Stimulated activated CD8-positive, alpha-beta memory T cell treated with anti-CD3 and anti-CD28 coated beads, Interleukin-7, amount 100 ng/mL, for 4 hours (primary cell): Measurements from ENCODE around the gene RNF145.
"Not testable (repeated sequence)": the region's sequence is repeated elsewhere in the genome, so short reads cannot be mapped to it uniquely, and the experiment has no call there.

Source experiments
- DNase-seq, 2 donors: peaks; one replicate each; pipeline ENCODE4 v3.0.0-alpha.2; 2020; ENCODE audit warnings: low read depth in 2 of 2

RNF145 gene

DNA sequence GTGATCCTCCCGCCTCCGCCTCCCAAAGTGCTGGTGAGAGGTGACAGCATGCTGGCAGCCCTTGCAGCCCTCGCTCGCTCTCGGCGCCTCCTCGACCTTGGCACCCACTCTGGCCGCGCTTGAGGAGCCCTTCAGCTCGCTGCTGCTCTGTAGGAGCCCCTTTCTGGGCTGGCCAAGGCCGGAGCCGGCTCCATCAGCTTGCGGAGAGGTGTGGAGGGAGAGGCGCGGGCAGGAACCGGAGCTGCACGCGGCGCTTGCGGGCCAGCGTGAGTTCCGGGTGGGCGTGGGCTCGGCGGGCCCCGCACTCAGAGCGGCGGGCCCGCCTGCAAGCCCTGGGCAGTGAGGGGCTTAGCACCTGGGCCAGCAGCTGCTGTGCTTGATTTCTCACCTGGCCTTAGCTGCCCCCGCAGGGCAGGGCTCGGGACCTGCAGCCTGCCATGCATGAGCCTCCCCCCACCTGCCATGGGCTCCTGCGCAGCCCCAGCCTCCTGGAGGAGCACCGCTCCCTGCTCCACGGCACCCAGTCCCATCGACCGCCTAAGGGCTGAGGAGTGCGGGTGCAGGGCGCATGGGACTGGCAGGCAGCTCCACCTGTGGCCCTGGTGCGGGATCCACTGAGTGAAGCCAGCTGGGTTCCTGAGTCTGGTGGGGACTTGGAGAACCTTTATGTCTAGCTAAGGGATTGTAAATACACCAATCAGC, 90.2 kb downstream of the RNF145 start:
- DNase-seq: not testable (repeated sequence)

DNA sequence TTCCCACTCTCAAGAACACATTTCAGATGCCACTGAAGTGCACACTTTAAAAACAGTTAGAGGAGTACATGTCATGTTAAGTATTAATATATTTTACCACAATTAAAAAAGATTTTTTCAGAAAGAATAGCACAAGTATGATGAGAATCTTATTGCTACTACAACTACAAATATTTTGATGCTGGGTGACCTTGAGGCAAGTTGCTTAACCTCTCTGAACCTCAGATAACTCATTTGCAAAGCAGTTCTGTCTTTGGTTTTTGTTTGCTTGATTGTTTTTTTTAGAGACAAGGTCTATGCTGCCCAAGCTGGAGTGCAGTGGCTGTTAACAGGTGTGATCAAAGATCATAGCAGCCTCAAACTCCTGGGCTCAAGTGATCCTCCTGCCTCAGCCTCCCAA, 95.9 kb downstream of the RNF145 start:
- no peak for DNase-seq

DNA sequence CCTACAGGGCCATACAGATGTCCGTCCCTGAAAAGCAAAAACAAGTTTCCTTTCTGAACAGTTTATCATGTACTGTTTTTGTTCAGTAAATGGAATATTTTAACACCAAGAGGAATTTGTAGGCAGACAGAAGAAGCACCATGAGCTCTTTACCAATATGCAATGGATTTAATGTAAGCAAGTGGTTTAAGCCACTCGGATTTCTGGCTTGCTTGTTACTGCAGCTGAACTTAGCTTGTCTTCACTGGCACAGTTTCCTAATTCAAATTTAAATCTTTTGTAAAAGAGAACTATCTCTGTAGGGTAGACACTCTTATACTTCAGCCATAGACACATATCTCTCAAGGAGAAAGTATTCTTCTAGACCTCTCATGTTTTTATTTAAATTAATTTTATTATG, 96.9 kb downstream of the RNF145 start:
- no peak for DNase-seq
